Gastroesophageal sphincter (tissue), 3 donors: ENCODE results near the gene PZP.

Experiments
- EP300 ChIP-seq: sonication (generic); formaldehyde crosslinking; IDR thresholded peaks from one replicate; pipeline ENCODE4 v1.6.1; 2017; ENCODE audit warnings: antibody characterized with exemption, mild to moderate bottlenecking
- POLR2A ChIP-seq, 2 donors: fragments of 450-650 bp; IDR thresholded peaks; one replicate each; pipeline ENCODE4 v1.6.1; 2017; ENCODE audit warnings: antibody characterized with exemption in 2 of 2, mild to moderate bottlenecking in 2 of 2, moderate library complexity in 1 of 2
- POLR2AphosphoS5 ChIP-seq: sonication (generic); formaldehyde crosslinking; IDR thresholded peaks from one replicate; pipeline ENCODE4 v1.6.1; 2017; ENCODE audit warnings: antibody characterized with exemption
- TF ChIP-seq, protein P1 (sequence below), 4 experiments: fragments of 200-600 bp in 2 of 4; fragments of 450-650 bp in 2 of 4; sonication (generic) in 1 of 4; IDR thresholded peaks; one replicate each; pipeline ENCODE4 v1.5.1; 2017 to 2019; ENCODE audit warnings: antibody characterized with exemption in 4 of 4, mild to moderate bottlenecking in 2 of 4, moderate library complexity in 2 of 4

DNA sequence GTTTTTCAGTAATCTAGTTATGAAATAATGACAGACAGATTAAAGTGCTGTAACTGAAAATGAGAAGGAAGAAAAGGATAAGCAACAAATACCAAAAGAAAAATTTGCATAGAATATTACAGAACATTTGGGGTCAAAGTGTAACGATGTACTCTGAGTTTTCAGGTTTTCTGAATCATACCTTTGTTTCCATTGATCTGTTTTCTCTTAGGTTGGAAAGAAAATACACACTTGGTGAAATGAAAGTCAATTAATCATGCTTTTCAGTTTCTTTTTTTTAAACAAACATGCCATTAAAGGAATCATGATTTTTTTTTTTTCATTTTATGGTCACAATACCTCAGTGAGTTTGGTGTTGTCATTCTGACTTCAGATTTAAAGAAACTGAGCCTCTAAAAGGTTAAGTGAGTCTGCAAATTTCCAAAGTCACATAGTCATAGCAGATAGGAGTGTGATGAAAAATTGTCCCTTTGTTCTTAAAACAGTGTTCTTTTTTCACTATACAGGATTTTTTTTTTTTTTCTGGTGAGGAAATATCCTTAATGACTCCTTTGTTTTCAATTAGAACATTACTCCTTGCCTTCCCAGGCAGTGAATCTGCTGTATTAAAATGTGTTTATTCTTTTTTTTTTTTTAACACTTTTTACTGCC lies 35.9 kb upstream of the PZP start:
- TF ChIP-seq, protein P1, sequence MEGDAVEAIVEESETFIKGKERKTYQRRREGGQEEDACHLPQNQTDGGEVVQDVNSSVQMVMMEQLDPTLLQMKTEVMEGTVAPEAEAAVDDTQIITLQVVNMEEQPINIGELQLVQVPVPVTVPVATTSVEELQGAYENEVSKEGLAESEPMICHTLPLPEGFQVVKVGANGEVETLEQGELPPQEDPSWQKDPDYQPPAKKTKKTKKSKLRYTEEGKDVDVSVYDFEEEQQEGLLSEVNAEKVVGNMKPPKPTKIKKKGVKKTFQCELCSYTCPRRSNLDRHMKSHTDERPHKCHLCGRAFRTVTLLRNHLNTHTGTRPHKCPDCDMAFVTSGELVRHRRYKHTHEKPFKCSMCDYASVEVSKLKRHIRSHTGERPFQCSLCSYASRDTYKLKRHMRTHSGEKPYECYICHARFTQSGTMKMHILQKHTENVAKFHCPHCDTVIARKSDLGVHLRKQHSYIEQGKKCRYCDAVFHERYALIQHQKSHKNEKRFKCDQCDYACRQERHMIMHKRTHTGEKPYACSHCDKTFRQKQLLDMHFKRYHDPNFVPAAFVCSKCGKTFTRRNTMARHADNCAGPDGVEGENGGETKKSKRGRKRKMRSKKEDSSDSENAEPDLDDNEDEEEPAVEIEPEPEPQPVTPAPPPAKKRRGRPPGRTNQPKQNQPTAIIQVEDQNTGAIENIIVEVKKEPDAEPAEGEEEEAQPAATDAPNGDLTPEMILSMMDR (IDR thresholded peaks at IDR 0.05) = no peak
- TF ChIP-seq POLR2AphosphoS5 (no peak), EP300 (no peak), POLR2A (IDR thresholded peaks at IDR 0.05) (no peak)
